Measurements from ENCODE around the gene DCDC2B.

Gene DCDC2B

GRCh38 chr1:32184650-32185049 lies 24.2 kb upstream of the DCDC2B start:
- no peak overlapping the region for H3K4me3 ChIP-seq (ENCODE audit: low read length)
- no peak for TF ChIP-seq CTCF (IDR thresholded peaks at IDR 0.05; ENCODE audit: insufficient read depth, low read depth, low read length, missing control alignments)
- DNase-seq (ENCODE audit: low read depth): no peak

- no peak overlapping the region for H3K4me3 ChIP-seq (ENCODE audit: low read length)
- TF ChIP-seq CTCF (IDR thresholded peaks at IDR 0.05; ENCODE audit: insufficient read depth, low read depth, low read length, missing control alignments): no peak
- DNase-seq (ENCODE audit: low read depth): no peak
Observed at GRCh38 chr1:32186077-32186476, 22.8 kb upstream of the DCDC2B start.

- TF ChIP-seq CTCF (IDR thresholded peaks at IDR 0.05; ENCODE audit: insufficient read depth, low read depth, low read length, missing control alignments): no peak
Observed at GRCh38 chr1:32186491-32186890, 22.4 kb upstream of the DCDC2B start.

GRCh38 chr1:32187850-32188249 lies 21.0 kb upstream of the DCDC2B start:
- TF ChIP-seq CTCF (IDR thresholded peaks at IDR 0.05; ENCODE audit: insufficient read depth, low read depth, low read length, missing control alignments): no peak
- H3K4me3 ChIP-seq (ENCODE audit: low read length): no peak overlapping the region
- no peak for DNase-seq (ENCODE audit: low read depth)

More at GRCh38 chr1:32186491-32186890, 22.4 kb upstream of the DCDC2B start:
- no peak overlapping the region for H3K4me3 ChIP-seq (ENCODE audit: low read length)
- DNase-seq (ENCODE audit: low read depth): no peak

GRCh38 chr1:32192220-32192948 lies 16.5 kb upstream of the DCDC2B start:
- no peak overlapping the region for H3K4me3 ChIP-seq (ENCODE audit: low read length)
- DNase-seq (ENCODE audit: low read depth): no peak
- TF ChIP-seq CTCF (IDR thresholded peaks at IDR 0.05; ENCODE audit: insufficient read depth, low read depth, low read length, missing control alignments): no peak

GRCh38 chr1:32194984-32195383 lies 13.9 kb upstream of the DCDC2B start:
- DNase-seq (ENCODE audit: low read depth): no peak
- no peak overlapping the region for H3K4me3 ChIP-seq (ENCODE audit: low read length)
- TF ChIP-seq CTCF (IDR thresholded peaks at IDR 0.05; ENCODE audit: insufficient read depth, low read depth, low read length, missing control alignments): no peak

- no peak for TF ChIP-seq CTCF (IDR thresholded peaks at IDR 0.05; ENCODE audit: insufficient read depth, low read depth, low read length, missing control alignments)
- DNase-seq (ENCODE audit: low read depth): no peak
- H3K4me3 ChIP-seq (ENCODE audit: low read length): no peak overlapping the region
Observed at GRCh38 chr1:32195531-32195930, 13.4 kb upstream of the DCDC2B start.

Measured in epithelial cell of esophagus (primary cell).